ENCODE data around the gene PDE11A.
"Not testable (repeated sequence)": the region's sequence is repeated elsewhere in the genome, so short reads cannot be mapped to it uniquely, and the experiment has no call there.

The PDE11A gene

GRCh38 chr2:178074123-178075005, 1.8 kb upstream of the PDE11A start:
- no peak for DNase-seq

DNA sequence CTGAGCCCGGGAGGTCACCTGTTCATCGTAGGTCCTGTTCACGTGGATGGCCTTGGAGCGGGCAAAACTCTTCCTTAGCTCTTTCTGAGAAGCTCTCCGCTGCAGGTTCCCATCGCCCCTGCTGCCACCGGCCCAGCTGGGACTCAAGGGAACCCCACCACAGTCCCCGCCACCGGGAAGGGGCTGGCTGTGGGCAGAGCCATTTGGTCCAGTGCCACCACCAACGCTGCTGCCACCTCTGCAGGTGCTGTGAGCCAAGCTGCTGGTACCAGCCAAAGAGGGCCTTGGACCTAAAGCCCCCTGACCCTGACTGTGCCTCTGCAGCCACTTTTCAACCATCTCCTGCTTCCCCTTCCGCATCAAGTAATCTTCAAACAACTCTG, 586 bp downstream of the PDE11A start:
- DNase-seq: no peak

DNA sequence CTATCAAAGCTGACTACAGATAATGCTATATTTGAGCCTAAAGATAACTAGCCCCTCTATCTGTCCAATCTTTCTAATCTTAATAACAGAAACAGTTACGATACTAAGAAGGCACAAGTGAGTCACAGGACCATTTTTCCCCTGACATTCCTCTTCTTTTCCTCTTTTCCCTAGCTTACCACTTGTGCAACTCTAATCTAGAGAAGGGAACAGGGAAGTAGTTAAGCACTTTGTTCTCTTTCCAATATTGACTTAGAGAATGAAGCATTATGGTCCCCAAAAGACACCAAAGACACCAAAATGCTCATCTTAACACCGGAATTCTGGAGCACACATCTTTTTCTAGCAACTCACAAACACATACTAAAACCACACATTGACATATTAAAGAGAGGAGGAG, 1.8 kb downstream of the PDE11A start:
- DNase-seq: no peak

DNA sequence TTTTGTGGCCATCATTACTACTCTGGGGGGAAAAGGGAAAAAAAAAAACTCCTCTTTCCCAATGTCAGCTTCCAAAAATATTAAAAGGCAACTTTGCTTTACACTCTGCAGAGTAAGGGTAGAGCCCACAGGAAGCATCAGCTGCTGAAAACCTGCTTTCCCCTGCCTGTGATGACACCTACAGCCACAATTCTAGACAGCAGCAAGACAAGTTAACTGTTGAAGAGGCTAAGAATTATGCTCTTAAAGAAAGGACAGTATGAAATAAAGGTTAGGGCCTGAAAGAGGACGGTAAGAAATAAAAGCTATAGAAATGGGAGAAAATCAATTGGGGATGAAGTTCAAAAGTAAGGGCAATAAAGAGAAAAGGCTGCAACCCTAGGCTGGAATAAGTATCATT, 3.0 kb downstream of the PDE11A start:
- DNase-seq: no peak

DNA sequence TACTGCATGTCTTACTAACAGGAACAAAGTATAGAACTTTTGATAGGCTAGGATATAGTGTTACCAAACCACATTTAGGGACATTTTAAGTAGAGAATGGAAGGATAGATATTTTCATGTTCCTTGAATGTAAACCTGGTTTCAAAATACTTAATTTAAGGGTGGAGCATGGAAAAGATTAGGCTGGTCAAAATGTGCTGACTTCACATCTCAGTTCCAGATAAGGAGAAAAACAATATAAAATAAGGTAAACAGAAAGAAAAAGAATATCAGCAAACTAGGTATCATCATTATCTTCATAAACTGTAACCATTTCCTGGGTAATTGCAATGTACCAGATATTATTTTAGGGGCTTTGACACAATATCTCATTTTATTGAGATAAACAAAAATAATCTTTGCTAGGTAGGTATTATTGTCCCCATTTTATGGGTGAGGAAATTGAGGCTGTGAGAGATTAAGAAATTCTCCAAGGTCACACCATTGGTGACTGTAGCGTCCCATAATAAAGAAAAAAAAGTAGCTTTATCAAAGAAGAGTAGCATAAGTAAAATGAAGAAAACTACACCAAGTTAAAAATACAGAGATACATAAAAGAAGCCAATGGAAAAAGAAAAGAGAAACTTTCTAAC, 3.6 kb downstream of the PDE11A start:
- no peak for DNase-seq

GRCh38 chr2:178066890-178067669, 5.5 kb downstream of the PDE11A start:
- no peak for DNase-seq

DNA sequence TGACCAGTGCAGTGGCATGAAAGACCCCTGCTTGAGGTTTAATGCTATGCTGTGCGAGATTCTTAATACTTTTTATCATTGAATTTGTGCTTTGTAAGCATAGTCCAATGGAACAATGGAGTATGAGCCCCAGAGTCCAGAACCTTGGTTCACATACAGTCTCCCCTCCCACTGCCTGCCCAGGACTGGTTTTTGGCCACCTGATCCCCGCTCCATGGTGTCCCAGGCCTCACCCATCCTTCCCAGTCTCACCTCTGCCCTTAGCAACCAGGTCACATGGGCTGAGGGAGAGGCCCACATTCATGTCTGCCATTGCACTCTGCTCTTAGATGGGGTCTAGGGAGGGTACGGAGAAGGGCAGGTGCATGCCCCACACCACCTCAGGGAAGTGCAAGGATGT, 6.3 kb downstream of the PDE11A start:
- DNase-seq: no peak

GRCh38 chr2:178059681-178060080, 12.9 kb downstream of the PDE11A start:
- no peak for DNase-seq

DNA sequence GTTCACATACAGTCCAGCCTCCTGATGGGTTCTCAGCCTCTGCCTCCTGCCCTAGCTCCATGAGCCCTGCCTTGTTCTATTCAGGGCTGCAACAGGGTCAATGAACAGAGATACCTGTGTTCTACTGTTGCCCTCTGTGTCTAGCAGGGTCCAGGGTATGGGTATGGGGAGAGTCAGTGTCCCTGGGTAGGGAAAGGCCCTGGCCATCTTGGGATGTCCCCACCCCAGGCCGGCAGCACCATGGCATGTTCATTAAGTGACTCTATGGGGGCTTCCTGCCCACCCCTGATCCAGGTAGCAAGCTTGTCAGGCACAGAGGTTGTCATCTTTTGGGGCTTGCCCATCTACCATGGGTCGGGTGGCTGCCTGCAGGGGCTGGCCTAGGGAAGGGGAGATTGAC, 13.5 kb downstream of the PDE11A start:
- no peak for DNase-seq

- DNase-seq: no peak
These were observed 15.3 kb downstream of the PDE11A start for GRCh38 chr2:178057179-178057680.

DNA sequence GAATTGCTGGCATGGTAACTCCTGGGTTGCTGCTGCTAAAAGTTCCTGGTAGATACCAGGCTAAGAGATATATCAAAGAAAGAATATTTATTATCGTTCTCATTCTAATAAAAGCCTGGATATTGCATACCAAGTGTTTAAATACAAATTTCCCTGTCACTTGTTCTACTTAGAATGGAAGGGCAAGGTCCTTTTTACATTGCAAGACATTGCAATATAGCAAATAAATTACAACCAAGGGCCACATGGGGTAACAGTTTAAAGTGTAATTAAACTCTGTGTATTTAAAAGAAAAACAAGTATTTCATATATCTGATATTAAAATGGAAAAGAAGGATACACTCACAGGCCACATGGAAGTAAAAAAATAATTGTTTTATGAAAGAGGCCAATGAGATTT, 16.2 kb downstream of the PDE11A start:
- DNase-seq: no peak

- DNase-seq: not testable (repeated sequence)
These were observed 21.3 kb downstream of the PDE11A start for GRCh38 chr2:178051257-178051656.

GRCh38 chr2:178047391-178047790, 25.2 kb downstream of the PDE11A start:
- no peak for DNase-seq

DNA sequence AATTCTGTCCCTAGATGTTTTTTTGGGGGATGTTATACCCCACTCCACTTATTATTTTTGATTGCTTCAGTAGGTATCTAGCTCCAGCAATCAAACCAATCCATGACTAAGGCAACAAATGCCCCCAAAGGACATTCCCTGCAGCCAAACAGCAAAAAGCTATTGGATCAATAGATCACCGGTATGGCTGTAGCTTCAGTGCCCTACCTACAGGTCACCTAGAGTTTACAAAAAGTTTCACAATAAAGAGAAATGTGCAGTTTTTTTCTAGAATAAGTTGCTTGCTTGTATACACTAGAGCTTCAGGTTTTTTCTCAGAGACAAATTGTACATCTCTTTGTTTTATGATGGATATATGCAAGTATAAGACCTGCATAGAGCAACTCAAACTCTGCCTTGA, 27.7 kb downstream of the PDE11A start:
- no peak for DNase-seq

GRCh38 chr2:178043266-178043665, 29.3 kb downstream of the PDE11A start:
- DNase-seq: no peak

GRCh38 chr2:178033583-178033982, 39.0 kb downstream of the PDE11A start:
- DNase-seq: not testable (repeated sequence)

- DNase-seq: no peak
These were observed 43.2 kb downstream of the PDE11A start for GRCh38 chr2:178029342-178029741.

DNA sequence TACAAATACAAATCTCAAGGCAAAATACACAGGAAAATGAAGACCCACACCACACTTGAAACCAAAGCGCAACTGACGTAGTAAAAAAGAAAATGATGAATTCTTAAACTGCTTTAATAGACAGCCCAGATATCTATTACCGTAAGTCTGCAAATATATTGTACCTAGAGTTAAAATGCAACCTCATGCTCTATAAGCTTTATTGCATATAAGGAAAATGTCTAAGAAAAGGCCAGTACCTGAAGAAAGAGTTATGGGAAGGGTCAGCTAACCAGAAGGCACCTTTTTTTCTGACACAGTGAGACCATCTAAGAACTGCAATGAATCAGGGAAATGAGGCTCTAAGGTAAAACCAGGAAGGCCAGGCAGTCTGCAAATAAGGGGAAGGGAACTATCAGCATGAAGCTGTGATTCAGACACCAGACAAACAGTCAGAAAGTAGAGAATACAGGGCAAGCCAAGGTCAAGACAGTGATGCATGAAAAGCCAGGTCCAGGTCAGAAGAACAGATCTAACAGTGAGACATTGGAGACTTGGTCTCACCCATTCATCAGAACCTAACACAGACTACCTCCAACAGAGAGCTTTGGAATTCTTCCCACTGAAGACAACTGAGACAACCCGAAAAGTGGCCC, 46.9 kb downstream of the PDE11A start:
- DNase-seq: no peak

- no peak for DNase-seq
These were observed 54.4 kb downstream of the PDE11A start for GRCh38 chr2:178018141-178018540.

- DNase-seq: no peak
These were observed 56.0 kb downstream of the PDE11A start for GRCh38 chr2:178016612-178017011.

DNA sequence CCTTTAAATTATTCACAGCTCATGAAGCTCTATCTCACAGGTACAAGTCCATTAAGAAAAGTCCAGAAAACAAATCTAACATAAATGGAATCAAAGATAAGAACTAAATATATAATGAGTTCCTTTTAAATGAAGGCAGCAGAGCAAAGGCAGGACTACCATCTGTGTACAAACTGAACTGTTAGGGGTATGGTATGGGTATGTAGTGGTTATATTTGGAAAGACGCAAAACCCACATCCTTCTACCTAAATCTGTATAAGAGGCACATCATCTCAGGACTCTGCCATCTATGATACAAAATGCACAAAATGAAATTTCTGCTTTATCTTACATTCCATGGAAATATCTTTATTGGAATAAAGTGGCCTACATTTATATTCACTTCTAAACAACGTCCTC, 59.9 kb downstream of the PDE11A start:
- DNase-seq: no peak

GRCh38 chr2:178009813-178010212, 62.8 kb downstream of the PDE11A start:
- no peak for DNase-seq

Measured in NCI-H1417 treated with DMSO at 0.1 percent for 48 hours (cell line).